GM18873 (cell line): ENCODE results near the gene TPI1.

Experiments used
- ATAC-seq: cut with Tn5 transposase; IDR thresholded peaks from one replicate; pipeline ENCODE4 v1.9.1; 2021; ENCODE audit warnings: mild to moderate bottlenecking, moderate library complexity, moderate number of reproducible peaks; ENCODE audit not compliant: unreplicated experiment, low FRiP score

TPI1 gene

DNA sequence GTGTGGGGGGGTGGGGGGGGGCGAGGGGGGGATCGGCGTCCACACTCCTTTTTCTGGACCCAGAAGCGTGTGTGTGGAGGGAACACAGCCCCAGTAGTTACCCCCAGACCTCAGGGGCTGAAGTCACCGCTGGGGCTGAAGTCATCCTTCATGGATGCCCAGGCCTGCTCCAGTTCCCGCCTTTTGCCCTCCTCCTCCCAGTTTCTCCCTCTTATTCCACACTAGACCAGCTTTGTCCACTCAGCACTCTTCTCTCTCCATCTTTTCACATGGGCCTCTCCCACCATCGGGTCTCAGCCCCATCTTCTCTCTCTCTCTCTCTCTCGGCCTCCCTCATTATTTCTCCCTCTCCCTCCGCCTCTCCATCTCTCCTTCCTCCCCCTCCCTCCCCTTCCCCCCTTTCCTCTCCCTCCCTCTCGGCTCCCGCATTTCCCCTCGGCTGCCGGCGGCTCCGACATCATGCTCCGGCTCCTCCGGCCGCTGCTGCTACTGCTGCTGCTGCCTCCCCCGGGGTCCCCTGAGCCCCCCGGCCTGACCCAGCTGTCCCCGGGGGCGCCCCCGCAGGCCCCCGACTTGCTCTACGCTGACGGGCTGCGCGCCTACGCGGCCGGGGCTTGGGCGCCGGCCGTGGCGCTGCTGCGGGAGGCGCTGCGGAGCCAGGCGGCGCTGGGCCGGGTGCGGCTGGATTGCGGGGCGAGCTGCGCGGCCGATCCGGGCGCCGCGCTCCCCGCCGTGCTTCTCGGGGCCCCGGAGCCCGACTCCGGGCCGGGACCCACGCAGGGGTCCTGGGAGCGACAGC is 39.1 kb upstream of the TPI1 start, which contains the start of gene P3H3:
Gene P3H3, plus strand, starts transcription at position 426 of the 799 bp plus-strand sequence. Its CDS starts 34 bp downstream, at position 460.
- no peak for ATAC-seq

DNA sequence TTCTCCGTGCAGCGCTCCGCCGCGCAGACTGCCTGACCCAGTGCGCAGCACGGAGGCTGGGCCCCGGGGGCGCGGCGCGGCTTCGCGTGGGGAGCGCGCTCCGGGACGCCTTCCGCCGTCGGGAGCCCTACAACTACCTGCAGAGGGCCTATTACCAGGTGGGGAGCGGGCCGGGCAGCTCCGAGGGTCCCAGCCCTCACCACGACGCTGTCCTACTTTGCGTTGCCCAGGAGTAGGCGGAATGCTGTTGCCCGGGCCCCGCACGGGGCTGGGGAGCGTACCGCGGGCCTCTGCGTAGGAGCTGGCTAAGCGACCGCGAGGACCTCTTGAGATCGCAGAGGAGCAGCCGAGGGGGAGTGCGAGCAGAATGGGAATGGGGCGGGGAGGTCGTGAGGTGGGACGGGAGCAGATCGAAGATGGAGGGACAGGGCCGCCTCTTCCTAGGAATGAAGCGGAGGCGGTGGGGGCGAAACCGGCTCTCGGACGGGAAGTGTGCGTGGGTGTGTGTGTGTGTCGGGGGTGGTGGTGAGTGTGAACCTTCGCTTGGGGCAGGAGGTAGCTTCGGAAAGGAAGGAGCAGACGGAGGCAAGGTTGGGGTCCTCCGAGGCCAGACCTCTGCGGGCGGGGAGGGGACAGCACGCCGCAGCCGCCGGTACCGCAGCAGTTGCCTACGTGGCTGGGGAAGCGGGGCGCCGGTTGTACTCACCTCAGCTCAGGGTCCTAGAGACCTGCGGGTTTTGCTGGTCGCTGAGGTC is 38.4 kb upstream of the TPI1 start:
- ATAC-seq: no peak

DNA sequence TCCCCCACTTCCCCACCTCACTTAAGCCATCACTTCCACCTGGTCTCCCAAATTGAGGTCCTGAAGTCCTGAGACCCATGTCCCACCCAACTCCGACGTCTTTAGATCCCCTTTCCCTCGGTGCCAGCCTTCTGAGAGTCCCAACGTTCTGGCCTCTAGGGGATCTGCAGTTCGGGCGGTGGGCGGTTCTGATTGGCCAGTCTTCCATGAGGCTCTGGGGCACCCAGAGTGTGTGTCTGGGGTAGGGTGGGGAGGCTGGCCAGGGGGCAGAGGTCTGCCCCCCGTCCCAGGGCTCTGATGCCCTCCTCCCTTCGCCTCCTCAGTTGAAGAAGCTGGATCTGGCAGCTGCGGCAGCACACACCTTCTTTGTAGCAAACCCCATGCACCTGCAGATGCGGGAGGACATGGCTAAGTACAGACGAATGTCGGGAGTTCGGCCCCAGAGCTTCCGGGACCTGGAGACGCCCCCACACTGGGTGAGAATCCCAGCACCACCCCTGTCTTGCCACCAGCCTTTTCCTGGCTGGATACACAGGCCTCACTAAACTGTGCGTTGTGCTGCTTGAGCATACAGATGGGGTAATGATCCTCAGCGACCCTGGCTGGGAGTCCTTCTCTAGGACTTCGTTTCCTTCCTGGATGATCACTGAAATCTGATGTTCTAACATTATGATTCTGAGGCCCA is 37.7 kb upstream of the TPI1 start:
- no peak for ATAC-seq

DNA sequence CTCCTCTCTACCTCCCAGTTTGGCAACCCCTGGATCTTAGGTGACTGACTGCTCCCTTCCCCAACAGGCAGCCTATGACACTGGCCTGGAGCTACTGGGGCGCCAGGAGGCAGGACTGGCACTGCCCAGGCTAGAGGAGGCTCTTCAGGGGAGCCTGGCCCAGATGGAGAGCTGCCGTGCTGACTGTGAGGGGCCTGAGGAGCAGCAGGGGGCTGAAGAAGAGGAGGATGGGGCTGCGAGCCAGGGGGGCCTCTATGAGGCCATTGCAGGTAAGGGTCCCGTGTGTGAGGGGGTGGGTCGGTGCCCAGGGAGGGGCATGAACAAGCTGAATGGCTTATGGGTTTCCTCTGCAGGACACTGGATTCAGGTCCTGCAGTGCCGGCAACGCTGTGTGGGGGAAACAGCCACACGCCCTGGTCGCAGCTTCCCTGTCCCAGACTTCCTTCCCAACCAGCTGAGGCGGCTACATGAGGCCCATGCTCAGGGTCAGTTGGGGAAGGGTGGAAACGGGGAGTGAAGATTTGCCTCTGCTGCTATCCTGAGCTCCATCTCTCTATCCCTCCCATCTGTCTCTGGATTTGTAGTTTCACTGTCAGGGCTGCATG is 36.9 kb upstream of the TPI1 start:
- no peak for ATAC-seq

DNA sequence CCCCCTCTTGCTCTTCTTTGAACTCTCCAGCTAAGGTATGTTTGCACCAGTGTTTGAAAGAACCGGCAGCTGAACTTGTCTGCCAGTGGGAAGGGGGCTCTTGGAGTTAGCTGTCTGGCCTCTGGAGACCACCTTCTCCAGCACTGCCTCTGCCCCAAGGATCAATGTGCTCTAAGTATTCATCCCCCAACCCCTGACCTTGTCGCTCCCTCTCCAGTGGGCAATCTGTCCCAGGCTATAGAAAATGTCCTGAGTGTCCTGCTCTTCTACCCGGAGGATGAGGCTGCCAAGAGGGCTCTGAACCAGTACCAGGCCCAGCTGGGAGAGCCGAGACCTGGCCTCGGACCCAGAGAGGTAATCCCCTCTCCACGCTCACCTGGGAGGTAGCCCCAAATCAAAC is 36.3 kb upstream of the TPI1 start:
- ATAC-seq: no peak

DNA sequence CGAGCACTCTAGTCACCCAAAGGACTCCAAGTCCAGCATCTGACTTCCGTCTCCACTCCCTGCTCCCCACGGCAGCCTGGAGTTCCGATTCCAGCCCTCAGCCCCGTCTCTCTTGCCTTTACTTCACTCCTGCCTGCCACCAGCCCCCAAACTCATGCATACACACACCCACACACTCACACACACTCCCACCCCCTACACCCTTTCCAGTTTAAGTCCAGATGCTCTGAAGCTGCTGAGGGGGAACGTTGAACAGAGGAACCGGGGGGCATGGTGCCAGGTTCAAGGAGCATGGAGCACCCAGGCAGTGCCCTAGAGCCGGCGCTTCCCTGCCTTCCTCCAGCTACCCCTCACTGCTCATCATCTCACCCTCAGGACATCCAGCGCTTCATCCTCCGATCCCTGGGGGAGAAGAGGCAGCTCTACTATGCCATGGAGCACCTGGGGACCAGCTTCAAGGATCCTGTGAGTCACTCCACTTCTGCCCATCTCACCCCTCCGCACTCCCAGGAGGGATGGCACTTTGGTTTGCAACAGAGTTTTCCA is 35.8 kb upstream of the TPI1 start:
- ATAC-seq: no peak

DNA sequence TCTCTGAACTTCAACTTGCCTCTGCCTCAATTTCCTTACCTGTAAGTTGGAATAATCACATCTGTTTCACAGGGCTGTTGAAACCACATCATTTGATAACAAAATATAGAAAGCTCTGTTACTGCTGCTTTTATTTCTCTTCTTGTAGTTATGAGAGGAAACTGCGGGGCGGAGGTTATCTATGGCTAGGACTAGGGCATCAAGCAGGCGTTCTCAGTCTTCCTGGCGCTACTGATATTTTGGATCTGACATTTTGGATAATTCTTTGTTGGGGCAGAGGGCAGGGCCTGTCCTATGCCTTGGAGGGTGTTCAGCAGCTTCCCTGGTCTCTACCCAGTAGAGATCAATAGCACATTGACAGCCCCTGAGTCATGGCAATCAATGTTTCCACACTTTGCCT is 35.2 kb upstream of the TPI1 start:
- ATAC-seq: no peak

DNA sequence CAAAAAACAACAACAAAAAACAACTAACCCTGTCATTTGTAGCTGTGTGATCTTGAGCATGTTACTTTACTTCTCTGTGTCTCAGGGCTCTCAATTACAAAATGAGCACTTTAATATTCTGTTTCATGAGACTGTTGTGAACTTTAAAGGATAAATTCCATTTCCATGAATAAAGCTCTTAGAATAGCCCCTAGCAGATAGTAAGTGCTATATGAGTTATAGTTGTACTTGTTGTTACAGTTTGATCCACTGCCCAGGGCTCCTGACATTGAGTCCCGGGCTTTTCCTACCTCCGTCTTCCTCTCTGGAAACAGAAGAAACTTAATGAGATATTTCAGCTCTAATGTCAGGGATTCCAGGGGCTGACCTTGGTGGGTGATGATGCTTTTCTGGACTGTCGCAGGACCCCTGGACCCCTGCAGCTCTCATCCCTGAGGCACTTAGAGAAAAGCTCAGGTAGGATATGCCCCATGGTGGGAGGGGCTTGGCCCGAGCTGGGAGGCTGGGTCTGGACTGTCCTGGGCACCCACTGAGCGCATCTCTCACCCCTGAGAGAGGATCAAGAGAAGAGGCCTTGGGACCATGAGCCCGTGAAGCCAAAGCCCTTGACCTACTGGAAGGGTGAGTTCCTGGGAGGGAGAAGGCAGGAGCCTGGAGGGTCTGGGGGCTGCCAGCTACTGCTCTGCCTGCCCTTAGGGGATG is 34.0 kb upstream of the TPI1 start:
- ATAC-seq: no peak

DNA sequence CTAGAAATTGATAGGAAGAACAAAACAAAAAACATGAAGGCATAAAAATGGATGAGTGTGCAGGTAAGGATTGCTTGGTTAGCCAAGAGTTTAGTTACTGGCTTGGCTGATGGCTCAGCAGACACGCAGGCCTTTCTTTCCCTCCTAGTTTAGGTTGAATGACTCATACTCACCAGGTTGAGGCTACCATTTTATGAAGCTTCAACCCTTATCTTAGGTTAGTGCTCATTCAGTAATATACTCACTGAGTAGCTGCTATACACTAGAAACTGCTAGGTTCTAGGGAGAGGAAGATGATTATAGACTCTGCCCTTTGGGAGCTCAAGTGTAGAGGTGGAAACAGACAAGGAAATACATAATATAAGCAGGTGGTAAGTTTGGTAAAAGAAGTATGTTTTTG is 33.1 kb upstream of the TPI1 start:
- ATAC-seq: no peak

DNA sequence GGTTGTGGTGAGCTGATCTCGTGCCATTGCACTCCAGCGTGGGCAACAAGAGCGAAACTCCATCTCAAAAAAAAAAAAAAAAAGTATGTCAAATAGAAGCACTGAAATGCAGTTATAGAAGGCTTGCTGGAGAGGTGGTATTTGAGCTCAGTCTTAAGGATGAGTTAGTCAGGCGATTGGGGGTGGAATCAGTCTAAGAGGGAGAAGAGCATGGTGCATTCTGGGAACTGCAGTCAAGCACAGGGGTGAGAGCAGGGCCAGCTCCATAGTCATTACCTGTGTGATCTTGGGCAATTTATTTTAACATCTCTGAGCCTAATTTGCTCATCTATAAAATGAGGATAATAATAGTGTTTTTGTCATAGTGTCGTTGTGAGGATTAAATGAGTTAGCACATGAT is 32.5 kb upstream of the TPI1 start:
- no peak for ATAC-seq

DNA sequence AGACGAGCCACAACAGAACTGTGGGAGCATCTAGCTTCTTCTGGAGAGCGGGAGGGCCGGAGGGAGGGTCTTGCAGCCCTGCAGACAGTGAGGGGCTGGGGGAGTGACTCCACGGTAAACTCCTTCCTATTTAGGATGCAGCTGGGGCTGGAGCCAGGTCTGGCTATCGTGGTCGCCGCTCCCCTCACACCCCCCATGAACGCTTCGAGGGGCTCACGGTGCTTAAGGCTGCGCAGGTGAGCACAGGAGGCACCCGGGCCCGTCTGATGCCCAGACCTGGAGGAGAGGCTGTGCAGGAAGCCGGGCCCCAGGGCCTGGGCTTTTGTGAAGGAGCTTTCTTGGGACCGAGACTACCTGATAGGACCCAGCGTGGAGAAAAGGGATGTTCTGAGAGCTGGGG is 30.5 kb upstream of the TPI1 start:
- ATAC-seq: no peak

DNA sequence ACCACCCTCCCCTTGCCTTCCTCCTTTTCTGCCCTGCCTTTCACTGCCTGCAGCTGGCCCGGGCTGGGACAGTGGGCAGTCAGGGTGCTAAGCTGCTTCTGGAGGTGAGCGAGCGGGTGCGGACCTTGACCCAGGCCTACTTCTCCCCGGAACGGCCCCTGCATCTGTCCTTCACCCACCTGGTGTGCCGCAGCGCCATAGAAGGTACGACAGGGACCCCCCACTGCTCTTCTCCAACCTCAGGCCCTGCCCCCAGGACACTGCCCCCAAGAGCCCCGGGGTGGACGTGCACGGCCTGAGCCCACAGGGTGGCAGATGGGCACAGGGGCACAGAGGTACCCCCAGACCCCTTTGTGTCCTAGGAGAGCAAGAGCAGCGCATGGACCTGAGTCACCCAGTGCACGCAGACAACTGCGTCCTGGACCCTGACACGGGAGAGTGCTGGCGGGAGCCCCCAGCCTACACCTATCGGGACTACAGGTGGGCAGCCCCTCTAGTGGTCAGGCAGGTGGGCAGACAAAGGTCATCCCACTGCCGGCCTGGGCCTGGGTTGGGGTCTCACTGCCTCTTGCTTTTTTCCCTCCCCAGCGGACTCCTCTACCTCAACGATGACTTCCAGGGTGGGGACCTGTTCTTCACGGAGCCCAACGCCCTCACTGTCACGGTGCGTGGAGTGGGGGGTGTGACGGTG is 29.8 kb upstream of the TPI1 start:
- ATAC-seq: no peak

DNA sequence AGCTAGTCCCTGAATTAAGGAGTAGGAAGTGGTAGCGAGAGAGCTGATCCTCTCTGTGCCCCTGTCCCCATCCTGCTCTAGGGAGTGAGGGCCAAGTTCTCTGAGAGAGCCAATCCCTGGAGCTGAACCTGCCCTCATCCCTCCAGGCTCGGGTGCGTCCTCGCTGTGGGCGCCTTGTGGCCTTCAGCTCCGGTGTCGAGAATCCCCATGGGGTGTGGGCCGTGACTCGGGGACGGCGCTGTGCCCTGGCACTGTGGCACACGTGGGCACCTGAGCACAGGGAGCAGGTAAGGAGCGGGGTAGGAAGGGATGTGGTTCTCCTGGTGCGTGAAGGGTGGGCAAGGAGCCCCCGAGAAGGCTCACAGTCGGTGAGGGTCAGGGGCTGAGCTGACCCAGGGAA is 28.5 kb upstream of the TPI1 start:
- no peak for ATAC-seq

DNA sequence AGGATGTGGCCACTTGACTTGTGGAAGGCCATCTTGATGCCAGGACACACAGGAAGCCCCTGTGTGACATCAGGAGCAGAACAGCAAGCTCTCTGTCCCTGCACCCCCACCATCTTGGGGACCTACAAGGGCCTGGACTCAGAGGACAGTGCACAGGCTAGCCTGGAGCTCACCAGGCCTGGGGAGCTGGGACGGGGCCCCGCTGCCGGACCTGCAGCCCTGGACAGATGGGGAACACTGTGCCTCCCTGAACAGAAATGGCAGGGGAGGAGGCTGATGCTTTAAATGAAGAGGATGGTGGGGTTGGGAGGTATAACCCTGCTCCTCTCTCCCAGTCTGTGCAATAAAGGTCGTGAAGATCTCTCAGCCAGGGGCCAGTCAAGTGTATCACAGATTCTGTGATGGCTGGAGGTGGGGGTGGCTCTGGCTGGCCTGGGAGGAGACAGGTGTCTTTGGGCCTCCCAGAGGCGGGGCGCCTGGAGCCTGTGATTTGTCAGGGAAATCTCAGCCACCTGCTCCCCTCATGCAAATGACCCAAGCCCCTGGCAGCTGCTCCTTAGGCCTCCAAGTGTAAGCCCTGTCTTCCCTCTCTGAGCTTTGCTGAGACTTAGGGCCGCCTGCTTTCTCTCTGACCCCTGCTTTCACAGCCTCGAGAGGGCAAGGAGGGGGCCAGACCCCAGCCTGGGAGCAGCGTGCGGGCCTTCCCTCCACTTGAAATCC is 27.7 kb upstream of the TPI1 start:
- ATAC-seq: peak; percentile 71

DNA sequence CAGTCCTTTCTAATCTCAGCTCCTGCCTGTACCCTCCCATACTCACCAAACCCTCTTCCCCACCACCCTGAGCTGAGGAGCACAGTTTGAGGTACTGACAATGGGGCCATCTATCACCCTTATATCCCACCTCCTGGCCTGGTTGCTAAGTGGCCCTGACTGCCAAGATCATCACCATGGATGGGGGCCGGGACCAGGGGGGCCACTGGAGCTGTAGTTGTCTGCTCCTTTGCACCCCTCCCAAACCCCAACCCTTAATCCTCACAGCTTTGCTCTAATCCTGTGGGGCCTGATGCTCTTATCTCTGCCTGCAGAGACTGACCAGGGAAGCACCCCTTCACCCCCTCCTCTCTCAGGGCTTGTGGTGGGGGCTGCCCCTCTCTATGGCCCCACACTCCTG is 27.0 kb upstream of the TPI1 start:
- peak; percentile 7 for ATAC-seq

DNA sequence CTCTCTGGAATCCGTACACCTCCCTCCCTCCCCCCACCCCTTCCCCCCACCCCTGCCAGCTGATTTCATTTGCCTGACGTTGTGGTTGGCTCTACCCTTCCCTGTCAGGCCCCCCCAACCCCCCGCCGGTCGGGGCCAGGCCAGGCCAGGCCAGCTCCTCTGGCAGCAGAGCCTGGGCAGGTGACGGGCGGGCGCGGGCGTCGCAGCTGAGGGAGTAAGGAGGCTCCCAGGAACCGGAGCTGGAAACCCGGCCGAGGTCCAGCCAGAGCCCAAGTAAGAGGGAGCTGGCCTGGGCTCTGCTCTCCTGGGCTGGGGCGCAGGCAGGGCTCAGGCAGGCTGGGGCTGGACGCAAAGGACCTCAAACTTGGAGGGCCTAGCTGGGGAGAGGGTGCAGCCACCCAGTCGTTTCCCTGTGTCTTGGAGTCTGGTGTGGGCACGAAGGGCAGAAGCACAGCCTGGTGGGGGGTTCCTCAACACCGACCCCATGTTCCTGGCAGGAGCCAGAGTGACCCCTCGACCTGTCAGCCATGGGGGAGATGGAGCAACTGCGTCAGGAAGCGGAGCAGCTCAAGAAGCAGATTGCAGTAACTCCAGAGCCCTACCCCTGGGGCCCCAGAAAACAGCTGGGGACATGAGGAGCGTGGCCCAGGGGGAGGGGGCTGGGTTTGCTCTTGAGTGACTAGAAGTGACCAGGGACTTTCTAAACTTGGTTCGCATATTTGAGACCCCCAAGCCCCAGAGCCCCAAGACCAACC is 26.4 kb upstream of the TPI1 start, which contains the start of gene GNB3:
Gene GNB3, plus strand, starts transcription at position 165 of the 755 bp plus-strand sequence. Its CDS starts 363 bp downstream, at position 528.
- ATAC-seq: no peak

DNA sequence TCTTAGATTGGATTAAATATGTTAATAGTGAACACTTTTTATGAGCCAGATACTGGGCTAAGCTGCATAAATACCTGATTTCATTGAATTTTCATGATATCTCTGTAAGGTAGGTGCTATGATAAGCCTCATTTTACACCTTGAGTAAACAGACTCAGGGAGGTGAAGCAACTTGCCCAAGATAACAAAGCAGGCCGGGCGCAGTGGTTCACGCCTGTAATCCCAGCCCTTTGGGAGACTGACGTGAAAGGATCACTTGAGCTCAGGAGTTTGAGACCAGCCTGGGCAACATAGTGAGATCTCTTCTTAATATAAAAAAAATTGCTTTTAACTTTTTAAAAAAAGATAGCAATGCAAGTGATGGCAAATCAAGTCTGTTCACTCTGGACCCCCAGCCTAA is 25.3 kb upstream of the TPI1 start:
- ATAC-seq: no peak
